ENCODE results near the gene ARHGAP24. TPM values are rescaled to one million over a fixed set of nuclear protein-coding genes. Genes with fewer than 3 reads are reported as not detected.

Gene ARHGAP24
- total and polyA plus RNA-seq, 2 of the 13 experiments (the other 11 are each of a cell fraction or from before 2014, with no cell fraction given) = 0.07 to 0.55 TPM

DNA sequence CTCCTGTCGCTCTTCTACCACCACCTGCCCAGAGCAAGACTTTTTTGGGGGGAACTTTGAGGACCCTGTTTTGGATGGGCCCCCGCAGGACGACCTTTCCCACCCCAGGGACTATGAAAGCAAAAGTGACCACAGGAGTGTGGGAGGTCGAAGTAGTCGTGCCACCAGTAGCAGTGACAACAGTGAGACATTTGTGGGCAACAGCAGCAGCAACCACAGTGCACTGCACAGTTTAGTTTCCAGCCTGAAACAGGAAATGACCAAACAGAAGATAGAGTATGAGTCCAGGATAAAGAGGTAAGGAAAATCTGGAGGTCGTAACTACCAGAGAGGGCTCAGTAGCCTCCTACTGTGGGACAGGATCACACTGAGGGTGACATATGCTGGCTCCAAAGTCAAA is 520.4 kb downstream of the ARHGAP24 start (continued):
- TF ChIP-seq, protein P1, sequence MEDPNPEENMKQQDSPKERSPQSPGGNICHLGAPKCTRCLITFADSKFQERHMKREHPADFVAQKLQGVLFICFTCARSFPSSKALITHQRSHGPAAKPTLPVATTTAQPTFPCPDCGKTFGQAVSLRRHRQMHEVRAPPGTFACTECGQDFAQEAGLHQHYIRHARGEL (CRISPR knock-in tag; IDR thresholded peaks at IDR 0.05) = no peak
- TF ChIP-seq, protein P2, sequence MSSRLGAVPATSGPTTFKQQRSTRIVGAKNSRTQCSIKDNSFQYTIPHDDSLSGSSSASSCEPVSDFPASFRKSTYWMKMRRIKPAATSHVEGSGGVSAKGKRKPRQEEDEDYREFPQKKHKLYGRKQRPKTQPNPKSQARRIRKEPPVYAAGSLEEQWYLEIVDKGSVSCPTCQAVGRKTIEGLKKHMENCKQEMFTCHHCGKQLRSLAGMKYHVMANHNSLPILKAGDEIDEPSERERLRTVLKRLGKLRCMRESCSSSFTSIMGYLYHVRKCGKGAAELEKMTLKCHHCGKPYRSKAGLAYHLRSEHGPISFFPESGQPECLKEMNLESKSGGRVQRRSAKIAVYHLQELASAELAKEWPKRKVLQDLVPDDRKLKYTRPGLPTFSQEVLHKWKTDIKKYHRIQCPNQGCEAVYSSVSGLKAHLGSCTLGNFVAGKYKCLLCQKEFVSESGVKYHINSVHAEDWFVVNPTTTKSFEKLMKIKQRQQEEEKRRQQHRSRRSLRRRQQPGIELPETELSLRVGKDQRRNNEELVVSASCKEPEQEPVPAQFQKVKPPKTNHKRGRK (CRISPR knock-in tag; IDR thresholded peaks at IDR 0.05) = no peak
- TF ChIP-seq SATB2 (CRISPR knock-in tag; IDR thresholded peaks at IDR 0.05) (no peak), SAP130 (CRISPR knock-in tag; IDR thresholded peaks at IDR 0.05; ENCODE audit: low read depth) (no peak), TARDBP (CRISPR knock-in tag; IDR thresholded peaks at IDR 0.05) (no peak)

DNA sequence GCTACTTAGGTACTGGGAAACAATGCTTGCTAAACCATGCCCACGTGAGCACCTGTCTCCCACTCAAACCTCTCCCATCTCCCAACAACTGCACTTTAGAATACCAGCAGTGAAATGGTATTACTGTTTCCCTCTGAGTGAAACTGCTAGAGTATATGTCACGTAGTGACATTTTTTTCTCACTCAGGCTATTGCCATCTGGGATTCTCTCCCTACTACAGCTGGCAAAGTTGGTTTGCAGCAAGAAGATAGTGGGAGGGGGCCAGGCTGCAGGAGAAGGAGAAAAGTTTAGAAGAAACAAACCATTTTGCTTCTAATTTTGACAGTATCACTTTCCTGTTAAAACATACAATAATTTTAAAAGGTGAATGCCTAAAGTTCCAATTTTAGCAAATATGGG is 526.6 kb downstream of the ARHGAP24 start:
- POLR2A ChIA-PET = no interaction called here
- H3K27ac ChIP-seq (ENCODE audit: extremely low read length, insufficient read depth, low read length) = no peak overlapping the region
- FAIRE-seq (no peak), DNase-seq (ENCODE audit: low spot score) (no peak), ATAC-seq (no peak)
- intact Hi-C loops (cut with micrococcal nuclease; ENCODE audit: unreplicated experiment) = no loop called here
- H3K36me3 ChIP-seq (replicated peaks in 1 of 2; ENCODE audit: control insufficient read depth in 1 of 2, insufficient read depth in 2 of 2, low read length in 2 of 2) = no peaks in the 10 kb centered on the region
- WGBS (ENCODE audit: low lambda C conversion rate) = 4% methylated on average over 2 of the region's 2 CpGs
- H3K9ac ChIP-seq (ENCODE audit: insufficient read depth, low read depth, low read length) = no peak overlapping the region
- no peaks in the 10 kb centered on the region for H3K9me3 ChIP-seq (ENCODE audit: low read length)
- no TSS peak for BruUV-seq (replicated peaks)
- H4K20me1 ChIP-seq (ENCODE audit: insufficient read depth, low read length) = no peaks in the 10 kb centered on the region
- no peaks in the 10 kb centered on the region for H3K79me2 ChIP-seq (ENCODE audit: insufficient read depth, low read length)
- CTCF ChIA-PET (ENCODE audit: low intra/inter-chr PET ratio, low total read pairs) = no interaction called here
- no peak overlapping the region for H3K4me3 ChIP-seq (replicated peaks in 1 of 3; ENCODE audit: insufficient read depth in 1 of 3, low read depth in 2 of 3, low read length in 3 of 3)
- no peak overlapping the region for H2AFZ ChIP-seq (ENCODE audit: low read length)
- no peaks in the 10 kb centered on the region for H3K27me3 ChIP-seq (ENCODE audit: control insufficient read depth in 1 of 2, insufficient read depth in 2 of 2, low read length in 2 of 2)
- no peak overlapping the region for H3K4me2 ChIP-seq (ENCODE audit: low read depth, low read length)
- in situ Hi-C loops (cut with HindIII; ENCODE audit: extremely low pct_ligation_motif_present, low pct_unique_long_range_greater_than_20kb) = no loop called here
- H3K4me1 ChIP-seq (ENCODE audit: insufficient read depth, low read length) = no peaks in the 10 kb centered on the region
- TF ChIP-seq ZNF235 (CRISPR knock-in tag; IDR thresholded peaks at IDR 0.05; ENCODE audit: borderline replicate concordance) (no peak), PAX8 (CRISPR knock-in tag; IDR thresholded peaks at IDR 0.05; ENCODE audit: borderline replicate concordance) (no peak), KAT7 (CRISPR knock-in tag; IDR thresholded peaks at IDR 0.05; ENCODE audit: borderline replicate concordance) (no peak), PITX1 (CRISPR knock-in tag; IDR thresholded peaks at IDR 0.05) (no peak), U2AF2 (IDR thresholded peaks at IDR 0.05; ENCODE audit: low read depth, low read length) (no peak)
- TF ChIP-seq, protein P3, sequence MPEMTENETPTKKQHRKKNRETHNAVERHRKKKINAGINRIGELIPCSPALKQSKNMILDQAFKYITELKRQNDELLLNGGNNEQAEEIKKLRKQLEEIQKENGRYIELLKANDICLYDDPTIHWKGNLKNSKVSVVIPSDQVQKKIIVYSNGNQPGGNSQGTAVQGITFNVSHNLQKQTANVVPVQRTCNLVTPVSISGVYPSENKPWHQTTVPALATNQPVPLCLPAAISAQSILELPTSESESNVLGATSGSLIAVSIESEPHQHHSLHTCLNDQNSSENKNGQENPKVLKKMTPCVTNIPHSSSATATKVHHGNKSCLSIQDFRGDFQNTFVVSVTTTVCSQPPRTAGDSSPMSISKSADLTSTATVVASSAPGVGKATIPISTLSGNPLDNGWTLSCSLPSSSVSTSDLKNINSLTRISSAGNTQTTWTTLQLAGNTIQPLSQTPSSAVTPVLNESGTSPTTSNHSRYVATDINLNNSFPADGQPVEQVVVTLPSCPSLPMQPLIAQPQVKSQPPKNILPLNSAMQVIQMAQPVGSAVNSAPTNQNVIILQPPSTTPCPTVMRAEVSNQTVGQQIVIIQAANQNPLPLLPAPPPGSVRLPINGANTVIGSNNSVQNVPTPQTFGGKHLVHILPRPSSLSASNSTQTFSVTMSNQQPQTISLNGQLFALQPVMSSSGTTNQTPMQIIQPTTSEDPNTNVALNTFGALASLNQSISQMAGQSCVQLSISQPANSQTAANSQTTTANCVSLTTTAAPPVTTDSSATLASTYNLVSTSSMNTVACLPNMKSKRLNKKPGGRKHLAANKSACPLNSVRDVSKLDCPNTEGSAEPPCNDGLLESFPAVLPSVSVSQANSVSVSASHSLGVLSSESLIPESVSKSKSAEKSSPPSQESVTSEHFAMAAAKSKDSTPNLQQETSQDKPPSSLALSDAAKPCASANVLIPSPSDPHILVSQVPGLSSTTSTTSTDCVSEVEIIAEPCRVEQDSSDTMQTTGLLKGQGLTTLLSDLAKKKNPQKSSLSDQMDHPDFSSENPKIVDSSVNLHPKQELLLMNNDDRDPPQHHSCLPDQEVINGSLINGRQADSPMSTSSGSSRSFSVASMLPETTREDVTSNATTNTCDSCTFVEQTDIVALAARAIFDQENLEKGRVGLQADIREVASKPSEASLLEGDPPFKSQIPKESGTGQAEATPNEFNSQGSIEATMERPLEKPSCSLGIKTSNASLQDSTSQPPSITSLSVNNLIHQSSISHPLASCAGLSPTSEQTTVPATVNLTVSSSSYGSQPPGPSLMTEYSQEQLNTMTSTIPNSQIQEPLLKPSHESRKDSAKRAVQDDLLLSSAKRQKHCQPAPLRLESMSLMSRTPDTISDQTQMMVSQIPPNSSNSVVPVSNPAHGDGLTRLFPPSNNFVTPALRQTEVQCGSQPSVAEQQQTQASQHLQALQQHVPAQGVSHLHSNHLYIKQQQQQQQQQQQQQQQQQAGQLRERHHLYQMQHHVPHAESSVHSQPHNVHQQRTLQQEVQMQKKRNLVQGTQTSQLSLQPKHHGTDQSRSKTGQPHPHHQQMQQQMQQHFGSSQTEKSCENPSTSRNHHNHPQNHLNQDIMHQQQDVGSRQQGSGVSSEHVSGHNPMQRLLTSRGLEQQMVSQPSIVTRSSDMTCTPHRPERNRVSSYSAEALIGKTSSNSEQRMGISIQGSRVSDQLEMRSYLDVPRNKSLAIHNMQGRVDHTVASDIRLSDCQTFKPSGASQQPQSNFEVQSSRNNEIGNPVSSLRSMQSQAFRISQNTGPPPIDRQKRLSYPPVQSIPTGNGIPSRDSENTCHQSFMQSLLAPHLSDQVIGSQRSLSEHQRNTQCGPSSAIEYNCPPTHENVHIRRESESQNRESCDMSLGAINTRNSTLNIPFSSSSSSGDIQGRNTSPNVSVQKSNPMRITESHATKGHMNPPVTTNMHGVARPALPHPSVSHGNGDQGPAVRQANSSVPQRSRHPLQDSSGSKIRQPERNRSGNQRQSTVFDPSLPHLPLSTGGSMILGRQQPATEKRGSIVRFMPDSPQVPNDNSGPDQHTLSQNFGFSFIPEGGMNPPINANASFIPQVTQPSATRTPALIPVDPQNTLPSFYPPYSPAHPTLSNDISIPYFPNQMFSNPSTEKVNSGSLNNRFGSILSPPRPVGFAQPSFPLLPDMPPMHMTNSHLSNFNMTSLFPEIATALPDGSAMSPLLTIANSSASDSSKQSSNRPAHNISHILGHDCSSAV (CRISPR knock-in tag; IDR thresholded peaks at IDR 0.05; ENCODE audit: borderline replicate concordance) = no peak

All from HepG2 (cell line).